GM23338 (cell line): Measurements from ENCODE around the gene SIRT4. TPM values are rescaled to one million over a fixed set of nuclear protein-coding genes. Genes with fewer than 3 reads are reported as not detected.

Source experiments
- ATAC-seq: fragments of 200-7000 bp; cut with Tn5 transposase; 3 replicates; pipeline ENCODE4 v1.9.1; 2020
- DNase-seq: peaks from one replicate; pipeline ENCODE4 v3.0.0-alpha.2; 2015; ENCODE audit warnings: low spot score
- H2AFZ ChIP-seq: fragments of 200-600 bp; sonication (generic); 2 replicates; pipeline ENCODE4 v1.8.0; 2016; ENCODE audit warnings: antibody characterized with exemption, mild to moderate bottlenecking, moderate library complexity
- H3F3A ChIP-seq: fragments of 200-600 bp; sonication (generic); replicated peaks from 2 replicates; pipeline ENCODE4 v1.8.0; 2017; ENCODE audit warnings: antibody characterized with exemption, mixed run types, low read depth
- H3K27ac ChIP-seq: fragments of 200-600 bp; sonication (generic); 2 replicates; pipeline ENCODE4 v1.6.1; 2016; ENCODE audit warnings: low read depth
- H3K27me3 ChIP-seq: fragments of 200-600 bp; sonication (generic); 2 replicates; pipeline ENCODE4 v1.8.0; 2016; ENCODE audit warnings: mild to moderate bottlenecking, mixed run types, moderate library complexity; ENCODE audit not compliant: insufficient read depth
- H3K36me3 ChIP-seq: fragments of 200-600 bp; sonication (generic); 2 replicates; pipeline ENCODE4 v1.8.0; 2016; ENCODE audit warnings: mild to moderate bottlenecking; ENCODE audit not compliant: insufficient read depth
- H3K4me1 ChIP-seq: fragments of 200-600 bp; sonication (generic); 2 replicates; pipeline ENCODE4 v1.8.0; 2016; ENCODE audit warnings: mild to moderate bottlenecking, moderate library complexity; ENCODE audit not compliant: insufficient read depth
- H3K4me2 ChIP-seq: fragments of 200-600 bp; sonication (generic); 2 replicates; pipeline ENCODE4 v1.7.1; 2017; ENCODE audit warnings: mixed run types
- H3K4me3 ChIP-seq: fragments of 200-600 bp; sonication (generic); 2 replicates; pipeline ENCODE4 v1.6.1; 2016; ENCODE audit warnings: mixed run types
- H3K79me2 ChIP-seq: fragments of 200-600 bp; sonication (generic); replicated peaks from 2 replicates; pipeline ENCODE4 v1.8.0; 2017; ENCODE audit warnings: mild to moderate bottlenecking; ENCODE audit not compliant: insufficient read depth
- H3K9me2 ChIP-seq: fragments of 200-600 bp; sonication (generic); 2 replicates; pipeline ENCODE4 v1.8.0; 2017; ENCODE audit not compliant: insufficient read depth
- H4K20me1 ChIP-seq: fragments of 200-600 bp; sonication (generic); replicated peaks from 2 replicates; pipeline ENCODE4 v1.8.0; 2017; ENCODE audit warnings: mild to moderate bottlenecking; ENCODE audit not compliant: insufficient read depth
- H3K27ac Mint-ChIP-seq: 2 replicates; pipeline ENCODE4 v1.8.0; 2020; ENCODE audit warnings: inconsistent platforms, mild to moderate bottlenecking, moderate library complexity, mixed read lengths
- H3K27me3 Mint-ChIP-seq: 3 replicates; pipeline ENCODE4 v1.8.0; 2022; ENCODE audit warnings: low read depth, mild to moderate bottlenecking, moderate library complexity, mixed read lengths, inconsistent platforms; ENCODE audit not compliant: insufficient read depth, poor library complexity
- H3K36me3 Mint-ChIP-seq: 3 replicates; pipeline ENCODE4 v1.8.0; 2021; ENCODE audit warnings: low read depth, mild to moderate bottlenecking, inconsistent platforms, moderate library complexity, mixed read lengths
- H3K4me1 Mint-ChIP-seq: 3 replicates; pipeline ENCODE4 v1.8.0; 2020; ENCODE audit warnings: mild to moderate bottlenecking, inconsistent platforms, mixed read lengths
- H3K4me3 Mint-ChIP-seq: 3 replicates; pipeline ENCODE4 v1.8.0; 2021; ENCODE audit warnings: moderate library complexity, mild to moderate bottlenecking, inconsistent platforms, mixed read lengths
- H3K9me3 Mint-ChIP-seq: 3 replicates; pipeline ENCODE4 v1.8.0; 2020; ENCODE audit warnings: moderate library complexity, mild to moderate bottlenecking, inconsistent platforms, mixed read lengths
- CTCF ChIP-seq, 2 experiments: fragments of 200-600 bp in 1 of 2; sonication (generic) in 1 of 2; conservative IDR thresholded peaks; 2 replicates each; pipeline versions ENCODE4 v1.5.1 to v1.6.1; 2016 to 2017; ENCODE audit warnings: antibody characterized with exemption in 2 of 2, low read depth in 2 of 2, mild to moderate bottlenecking in 2 of 2, moderate library complexity in 1 of 2
- JUNB ChIP-seq: IDR thresholded peaks from one replicate; pipeline ENCODE4 v1.6.1; 2016; ENCODE audit warnings: antibody characterized with exemption; ENCODE audit not compliant: unreplicated experiment
- NANOG ChIP-seq: IDR thresholded peaks from 2 replicates; pipeline ENCODE4 v1.6.1; 2016; ENCODE audit warnings: antibody characterized with exemption, borderline replicate concordance
- ZNF462 ChIP-seq: fragments of 250-450 bp; sonication (Bioruptor Pico); IDR thresholded peaks from 2 replicates; pipeline ENCODE4 v1.5.0; 2020; ENCODE audit warnings: mild to moderate bottlenecking, moderate library complexity
- polyA plus RNA-seq: library from polyadenylated mRNA; unstranded; fragments of >200 nt; fragmentation: Nextera tagmentation; extraction: Ambion mirVana; gene quantifications from 2 replicates; pipeline ENCODE4 v1.2.1, GENCODE V29; 2016
- total RNA-seq: library from RNA; depleted of rRNA; stranded (reverse); fragments of >200 nt; shearing (Covaris generic); gene quantifications from 2 replicates; pipeline ENCODE4 v1.2.3, GENCODE V29; 2014
- TF ChIP-seq, protein P1 (sequence below): IDR thresholded peaks from one replicate; pipeline ENCODE4 v1.6.1; 2018; ENCODE audit warnings: antibody characterized with exemption; ENCODE audit not compliant: unreplicated experiment

SIRT4 gene
- total and polyA plus RNA-seq, 2 experiments from 2014 or later = 2.0 to 3.0 TPM

- Mint-ChIP-seq H3K36me3 (peaks cover 83% of the 10 kb centered on the region), H3K27ac (peak overlapping the region; percentile 88), H3K4me1 (peaks cover 53% of the 10 kb centered on the region), H3K27me3 (peaks cover 19% of the 10 kb centered on the region), H3K4me3 (peak overlapping the region; percentile 5; the same call in 1 of the 3 replicates), H3K9me3 (peaks cover 3% of the 10 kb centered on the region; the same call in 1 of the 3 replicates)
- ATAC-seq (peak; percentile 38), DNase-seq (peak; percentile 89)
- TF ChIP-seq, protein P1, sequence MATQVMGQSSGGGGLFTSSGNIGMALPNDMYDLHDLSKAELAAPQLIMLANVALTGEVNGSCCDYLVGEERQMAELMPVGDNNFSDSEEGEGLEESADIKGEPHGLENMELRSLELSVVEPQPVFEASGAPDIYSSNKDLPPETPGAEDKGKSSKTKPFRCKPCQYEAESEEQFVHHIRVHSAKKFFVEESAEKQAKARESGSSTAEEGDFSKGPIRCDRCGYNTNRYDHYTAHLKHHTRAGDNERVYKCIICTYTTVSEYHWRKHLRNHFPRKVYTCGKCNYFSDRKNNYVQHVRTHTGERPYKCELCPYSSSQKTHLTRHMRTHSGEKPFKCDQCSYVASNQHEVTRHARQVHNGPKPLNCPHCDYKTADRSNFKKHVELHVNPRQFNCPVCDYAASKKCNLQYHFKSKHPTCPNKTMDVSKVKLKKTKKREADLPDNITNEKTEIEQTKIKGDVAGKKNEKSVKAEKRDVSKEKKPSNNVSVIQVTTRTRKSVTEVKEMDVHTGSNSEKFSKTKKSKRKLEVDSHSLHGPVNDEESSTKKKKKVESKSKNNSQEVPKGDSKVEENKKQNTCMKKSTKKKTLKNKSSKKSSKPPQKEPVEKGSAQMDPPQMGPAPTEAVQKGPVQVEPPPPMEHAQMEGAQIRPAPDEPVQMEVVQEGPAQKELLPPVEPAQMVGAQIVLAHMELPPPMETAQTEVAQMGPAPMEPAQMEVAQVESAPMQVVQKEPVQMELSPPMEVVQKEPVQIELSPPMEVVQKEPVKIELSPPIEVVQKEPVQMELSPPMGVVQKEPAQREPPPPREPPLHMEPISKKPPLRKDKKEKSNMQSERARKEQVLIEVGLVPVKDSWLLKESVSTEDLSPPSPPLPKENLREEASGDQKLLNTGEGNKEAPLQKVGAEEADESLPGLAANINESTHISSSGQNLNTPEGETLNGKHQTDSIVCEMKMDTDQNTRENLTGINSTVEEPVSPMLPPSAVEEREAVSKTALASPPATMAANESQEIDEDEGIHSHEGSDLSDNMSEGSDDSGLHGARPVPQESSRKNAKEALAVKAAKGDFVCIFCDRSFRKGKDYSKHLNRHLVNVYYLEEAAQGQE = no peak
- TF ChIP-seq CTCF (conservative IDR thresholded peaks at IDR 0.05; ENCODE audit: low read depth in 2 of 2) (peak; percentile 56 to 89), JUNB (no peak)
- peaks cover 14% of the 10 kb centered on the region for H3K36me3 ChIP-seq
- no peaks in the 10 kb centered on the region for H3K79me2 ChIP-seq
- H4K20me1 ChIP-seq = 0 out of 2 replicates have a peak, but pooled peaks cover under 1% of the 10 kb centered on the region
- H3K4me3 ChIP-seq = peak overlapping the region; percentile 30; the same call in 1 of the 2 replicates
- H3K4me2 ChIP-seq = peak overlapping the region; percentile 71
- H3K4me1 ChIP-seq = peaks cover 39% of the 10 kb centered on the region
- H3K27ac ChIP-seq = peak overlapping the region; percentile 57
- peaks cover 34% of the 10 kb centered on the region for H3F3A ChIP-seq
- no peaks in the 10 kb centered on the region for H3K9me2 ChIP-seq
- H3K27me3 ChIP-seq = no peaks in the 10 kb centered on the region
- no peak overlapping the region for H2AFZ ChIP-seq
Observed at GRCh38 chr12:120358412-120359100, 56.4 kb downstream of the SIRT4 start.

DNA sequence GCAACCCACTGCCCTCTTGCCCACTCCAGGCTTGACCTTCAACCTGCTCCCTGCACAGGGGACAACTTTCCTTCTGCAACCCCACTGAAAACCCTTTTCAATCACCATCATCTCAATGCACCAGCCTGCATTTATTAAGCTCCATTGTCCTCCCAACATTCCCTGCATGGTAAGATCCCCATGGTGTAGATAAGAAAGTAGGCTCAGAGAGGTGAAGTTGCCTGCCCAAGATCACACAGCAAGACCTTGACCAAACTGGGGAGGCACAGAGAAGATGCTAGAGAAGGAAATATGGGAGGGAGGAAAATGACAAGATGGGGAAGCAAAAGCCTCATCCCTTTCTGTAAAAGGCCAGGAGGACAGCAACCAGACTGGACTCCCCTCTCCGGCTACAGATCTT is 57.0 kb downstream of the SIRT4 start:
- peaks cover 58% of the 10 kb centered on the region for H3K4me1 Mint-ChIP-seq
- H3K27ac Mint-ChIP-seq = peak overlapping the region; percentile 80
- peaks cover 83% of the 10 kb centered on the region for H3K36me3 Mint-ChIP-seq
- H3K9me2 ChIP-seq = no peaks in the 10 kb centered on the region
- DNase-seq (no peak), ATAC-seq (no peak)
- peaks cover 14% of the 10 kb centered on the region for H3K36me3 ChIP-seq
- H3K27me3 ChIP-seq = no peaks in the 10 kb centered on the region
- no peaks in the 10 kb centered on the region for H3K79me2 ChIP-seq
- 0 out of 2 replicates have a peak overlapping the region, but pooled peaks have one; percentile 30 for H3K4me3 ChIP-seq
- peaks cover 33% of the 10 kb centered on the region for H3F3A ChIP-seq
- peak overlapping the region; percentile 13; the same call in 1 of the 3 replicates for H3K4me3 Mint-ChIP-seq
- H3K9me3 Mint-ChIP-seq = peaks cover 3% of the 10 kb centered on the region; the same call in 1 of the 3 replicates
- 0 out of 2 replicates have a peak, but pooled peaks cover 3% of the 10 kb centered on the region for H4K20me1 ChIP-seq
- H3K4me2 ChIP-seq = peak overlapping the region; percentile 71
- H2AFZ ChIP-seq = no peak overlapping the region
- peaks cover 19% of the 10 kb centered on the region for H3K27me3 Mint-ChIP-seq
- peak overlapping the region; percentile 57; the same call in 1 of the 2 replicates for H3K27ac ChIP-seq
- peaks cover 39% of the 10 kb centered on the region for H3K4me1 ChIP-seq
- TF ChIP-seq ZNF462 (CRISPR knock-in tag) = no peak
- TF ChIP-seq NANOG = no peak
- no peak for TF ChIP-seq CTCF (conservative IDR thresholded peaks at IDR 0.05; ENCODE audit: low read depth in 2 of 2)
